Activated naive CD4-positive, alpha-beta T cell treated with anti-CD3 and anti-CD28 coated beads for 36 hours (primary cell): Measurements from ENCODE around the gene CMTR1. TPM values are rescaled to one million over a fixed set of nuclear protein-coding genes. Genes with fewer than 3 reads are reported as not detected.

Source experiments
- CTCF ChIA-PET: fragments of 350-600 bp; sonication (Branson Sonifier 250); formaldehyde crosslinking; loops from one replicate; lab custom pipeline; 2021; ENCODE audit warnings: antibody characterized with exemption; lab: Charles Lee
- DNase-seq: peaks from one replicate; pipeline ENCODE4 v3.0.0-alpha.2; 2020
- H3K27ac Mint-ChIP-seq: one replicate; pipeline ENCODE4 v1.8.0; 2021; ENCODE audit warnings: mild to moderate bottlenecking, mixed read lengths
- H3K27me3 Mint-ChIP-seq: one replicate; pipeline ENCODE4 v1.8.0; 2021; ENCODE audit warnings: low read depth, mixed read lengths
- H3K36me3 Mint-ChIP-seq: one replicate; pipeline ENCODE4 v1.8.0; 2021; ENCODE audit warnings: low read depth, mixed read lengths
- H3K4me1 Mint-ChIP-seq: one replicate; pipeline ENCODE4 v1.8.0; 2021; ENCODE audit warnings: low read depth, mixed read lengths
- H3K4me3 Mint-ChIP-seq: one replicate; pipeline ENCODE4 v1.8.0; 2021; ENCODE audit warnings: mild to moderate bottlenecking, moderate library complexity, mixed read lengths
- H3K9me3 Mint-ChIP-seq: one replicate; pipeline ENCODE4 v1.8.0; 2021; ENCODE audit warnings: mixed read lengths
- intact Hi-C: fragments of 100-400 bp; cut with micrococcal nuclease; formaldehyde crosslinking; loops from one replicate; pipeline ENCODE4 v1.15.1; 2023
- total RNA-seq, 2 experiments: library from RNA; stranded (reverse); gene quantifications; one replicate each; pipeline ENCODE4 v1.2.3, GENCODE V29; 2021

Gene CMTR1
- total RNA-seq, 2 experiments from 2014 or later: 70.9 to 71.3 TPM

DNA sequence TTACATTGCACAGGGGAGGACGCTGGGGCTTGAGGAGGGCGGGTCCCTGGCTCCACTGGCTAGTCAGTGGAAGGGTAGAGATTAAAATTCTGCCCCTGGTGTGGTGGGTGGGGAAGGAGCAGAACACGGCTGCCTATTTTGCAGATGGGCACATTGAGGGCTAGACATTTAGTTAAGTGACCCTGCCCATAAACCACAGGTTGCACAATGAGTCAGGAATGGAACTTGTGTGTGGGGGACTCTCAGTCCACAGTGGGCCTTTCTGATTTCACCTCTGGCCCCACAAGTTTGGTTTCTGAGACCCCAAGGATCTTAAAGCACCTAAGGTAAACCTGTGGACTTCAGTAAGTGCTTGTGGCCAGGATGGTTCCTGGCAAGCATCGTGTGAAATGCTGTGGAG, 88.7 kb downstream of the CMTR1 start:
- H3K4me3 Mint-ChIP-seq: no peak overlapping the region
- peaks cover 64% of the 10 kb centered on the region for H3K4me1 Mint-ChIP-seq
- CTCF ChIA-PET: no interaction called here
- no peak for DNase-seq
- no peaks in the 10 kb centered on the region for H3K36me3 Mint-ChIP-seq
- intact Hi-C loops: no loop called here
- H3K9me3 Mint-ChIP-seq: peaks cover 2% of the 10 kb centered on the region
- H3K27me3 Mint-ChIP-seq: no peaks in the 10 kb centered on the region
- H3K27ac Mint-ChIP-seq: no peak overlapping the region

DNA sequence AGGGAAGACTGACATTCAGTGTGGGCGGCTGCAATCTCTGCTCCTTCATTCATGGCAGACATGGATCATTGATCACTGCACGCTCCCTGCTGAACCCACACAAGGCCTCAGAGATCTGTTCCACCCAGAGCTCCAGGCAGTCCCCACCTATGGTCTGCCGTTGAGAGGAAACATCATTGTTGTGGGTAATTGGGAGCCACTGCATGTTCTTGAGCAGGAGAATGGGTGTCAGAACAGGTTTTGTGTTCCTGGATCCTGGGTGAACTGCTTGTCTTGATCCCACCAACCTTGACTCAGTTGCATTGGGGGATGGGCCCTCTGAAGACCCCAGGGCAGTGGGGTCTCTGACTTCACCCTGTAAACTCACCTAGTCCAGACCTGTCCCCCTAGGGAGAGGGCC, 89.8 kb downstream of the CMTR1 start:
- CTCF ChIA-PET: interaction anchor here (1.2 kb wide), 1 partner anchor 30 kb away, joined by 3 read pairs; no protein-coding TSS in a partner anchor
- H3K9me3 Mint-ChIP-seq: peaks cover 2% of the 10 kb centered on the region
- no peaks in the 10 kb centered on the region for H3K36me3 Mint-ChIP-seq
- intact Hi-C loops: no loop called here
- H3K4me1 Mint-ChIP-seq: peaks cover 58% of the 10 kb centered on the region
- no peak for DNase-seq
- H3K27ac Mint-ChIP-seq: no peak overlapping the region
- H3K27me3 Mint-ChIP-seq: no peaks in the 10 kb centered on the region
- no peak overlapping the region for H3K4me3 Mint-ChIP-seq

DNA sequence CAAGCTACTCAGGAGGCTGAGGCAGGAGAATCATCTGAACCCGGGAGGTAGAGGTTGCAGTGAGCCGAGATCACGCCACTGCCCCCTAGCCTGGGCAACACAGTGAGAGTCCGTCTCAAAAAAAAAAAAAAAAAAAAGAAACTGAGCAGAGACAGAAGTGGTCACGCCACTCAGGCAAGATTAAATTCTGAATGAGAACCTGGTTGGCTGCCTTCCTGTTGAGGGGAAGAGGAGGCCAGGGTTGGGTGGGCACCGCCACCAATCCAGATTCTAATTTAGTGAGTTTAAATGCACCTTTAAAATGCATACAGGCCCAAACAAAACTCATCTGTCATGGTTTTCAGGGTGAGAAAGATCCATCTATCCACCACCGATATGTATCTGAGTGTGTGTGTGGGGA, 90.4 kb downstream of the CMTR1 start:
- CTCF ChIA-PET: interaction anchor here (1.2 kb wide), 1 partner anchor 31 kb away, joined by 3 read pairs; no protein-coding TSS in a partner anchor
- intact Hi-C loops: no loop called here
- H3K4me3 Mint-ChIP-seq: no peak overlapping the region
- no peaks in the 10 kb centered on the region for H3K27me3 Mint-ChIP-seq
- H3K27ac Mint-ChIP-seq: no peak overlapping the region
- H3K4me1 Mint-ChIP-seq: peaks cover 52% of the 10 kb centered on the region
- no peaks in the 10 kb centered on the region for H3K36me3 Mint-ChIP-seq
- DNase-seq: no peak
- peaks cover 2% of the 10 kb centered on the region for H3K9me3 Mint-ChIP-seq

DNA sequence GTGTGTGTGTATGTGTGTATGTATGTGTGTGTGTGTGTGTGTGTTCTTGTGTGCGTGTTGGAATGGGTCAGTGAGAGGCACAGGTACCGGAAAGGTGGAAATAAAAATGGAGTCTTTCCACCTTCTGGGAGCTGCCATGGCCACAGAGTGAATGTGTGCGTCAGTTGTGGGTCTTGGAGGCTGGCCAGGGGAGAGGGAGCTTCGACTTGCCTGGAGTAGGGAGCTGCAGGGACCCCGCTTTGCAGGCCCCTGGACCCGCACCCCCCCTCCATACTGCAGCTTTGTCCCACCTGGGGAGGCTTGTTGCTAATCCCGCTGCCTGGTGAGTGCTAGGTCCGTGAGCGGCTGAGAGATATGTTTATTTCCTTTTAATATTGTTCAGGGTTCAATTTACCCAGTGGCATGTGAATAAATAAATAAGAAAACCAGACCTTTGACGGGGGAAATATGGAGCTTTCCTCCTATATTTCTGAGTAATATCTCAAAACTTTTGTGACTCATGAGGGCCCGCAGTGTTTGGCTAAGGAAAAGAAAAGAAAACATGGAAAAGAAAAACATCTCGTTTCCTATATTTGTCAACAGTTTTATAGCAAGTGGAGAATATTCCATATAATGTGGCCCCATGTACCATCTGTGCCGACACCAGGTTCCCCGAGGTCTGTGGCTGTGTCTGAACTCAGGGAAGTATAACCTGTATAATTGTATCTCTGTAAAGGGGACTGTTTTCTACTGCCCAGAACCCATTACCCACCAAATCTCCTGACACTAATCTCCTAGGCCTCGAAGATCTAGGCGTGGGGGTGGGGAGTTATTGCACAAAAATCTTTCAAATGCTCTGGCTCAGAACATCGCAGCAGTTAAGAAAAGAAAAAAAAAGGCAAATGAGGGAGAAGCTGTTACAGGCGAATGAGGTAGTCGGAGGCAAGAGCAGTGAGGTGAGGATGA, 91.3 kb downstream of the CMTR1 start:
- CTCF ChIA-PET: interaction anchor here (0.6 kb wide), 1 partner anchor 168 kb away, joined by 3 read pairs; no protein-coding TSS in a partner anchor
- intact Hi-C loops: no loop called here
- Mint-ChIP-seq H3K9me3 (peaks cover under 1% of the 10 kb centered on the region), H3K4me1 (peaks cover 43% of the 10 kb centered on the region), H3K27ac (no peak overlapping the region), H3K27me3 (no peaks in the 10 kb centered on the region), H3K36me3 (no peaks in the 10 kb centered on the region), H3K4me3 (no peak overlapping the region)
- no peak for DNase-seq

DNA sequence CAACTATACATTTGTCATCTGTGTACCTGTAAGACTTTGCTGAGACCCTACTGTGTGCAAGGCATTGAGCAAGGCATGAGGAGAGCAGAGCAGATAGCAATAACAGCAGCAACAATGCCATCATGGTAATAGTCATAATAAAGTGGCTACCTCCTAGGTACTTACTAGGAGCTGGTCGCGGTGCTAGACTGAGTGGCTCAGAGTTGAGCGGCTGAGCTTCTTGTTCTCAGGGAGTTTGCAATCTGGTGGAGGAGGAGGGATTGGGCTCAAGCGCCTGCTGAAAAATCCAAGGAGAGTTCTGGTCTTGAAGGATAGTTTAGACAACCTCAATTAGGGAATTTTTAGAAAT, 91.9 kb downstream of the CMTR1 start:
- Mint-ChIP-seq H3K27ac (no peak overlapping the region), H3K9me3 (no peaks in the 10 kb centered on the region), H3K27me3 (no peaks in the 10 kb centered on the region), H3K4me3 (no peak overlapping the region), H3K4me1 (peaks cover 41% of the 10 kb centered on the region), H3K36me3 (no peaks in the 10 kb centered on the region)
- intact Hi-C loops: no loop called here
- CTCF ChIA-PET: no interaction called here
- DNase-seq: no peak

DNA sequence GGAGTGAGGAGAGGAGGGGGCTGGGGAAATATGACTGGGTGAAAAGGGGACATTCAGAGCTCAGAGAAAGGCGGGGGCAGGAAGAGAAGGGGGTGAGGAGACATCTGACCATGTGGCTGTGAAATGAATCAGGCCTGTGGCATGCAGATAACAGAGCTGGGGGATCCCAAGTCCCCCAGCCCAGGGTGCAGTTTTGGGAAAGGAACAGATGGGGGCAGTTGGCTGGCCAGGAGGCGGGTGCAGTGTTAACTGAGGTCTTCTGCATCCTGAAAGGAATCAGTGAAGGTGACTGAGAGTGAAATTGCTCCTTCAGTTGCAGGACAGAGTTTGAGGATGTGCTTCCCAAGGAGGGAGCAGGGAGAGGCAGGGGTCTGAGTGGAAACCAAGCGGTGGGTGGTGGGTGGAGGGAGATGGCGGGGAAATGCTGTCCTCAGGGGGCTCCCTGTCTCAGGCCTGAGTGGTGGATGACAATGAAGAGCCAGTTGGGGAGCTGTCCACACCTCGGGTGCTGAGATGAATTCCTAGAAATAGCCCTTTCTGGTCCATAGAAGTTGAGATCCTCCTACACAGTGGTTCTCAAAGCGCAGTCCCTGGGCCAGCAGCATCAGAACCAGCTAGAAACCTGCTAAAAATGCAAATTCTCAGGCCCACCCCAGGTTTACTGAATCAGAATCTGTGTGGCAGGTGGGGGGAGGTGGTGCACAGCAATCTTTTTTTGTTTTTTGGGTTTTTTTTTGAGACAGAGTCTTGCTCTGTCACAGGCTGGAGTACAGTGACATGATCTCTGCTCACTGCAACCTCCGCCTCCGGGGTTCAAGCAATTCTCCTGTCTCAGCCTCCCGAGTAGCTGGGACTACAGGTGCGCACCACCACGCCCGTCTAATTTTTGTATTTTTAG, 92.7 kb downstream of the CMTR1 start:
- no peaks in the 10 kb centered on the region for H3K36me3 Mint-ChIP-seq
- H3K4me1 Mint-ChIP-seq: peaks cover 37% of the 10 kb centered on the region
- H3K9me3 Mint-ChIP-seq: no peaks in the 10 kb centered on the region
- H3K27ac Mint-ChIP-seq: no peak overlapping the region
- H3K27me3 Mint-ChIP-seq: no peaks in the 10 kb centered on the region
- intact Hi-C loops: no loop called here
- no peak for DNase-seq
- CTCF ChIA-PET: no interaction called here
- H3K4me3 Mint-ChIP-seq: no peak overlapping the region

DNA sequence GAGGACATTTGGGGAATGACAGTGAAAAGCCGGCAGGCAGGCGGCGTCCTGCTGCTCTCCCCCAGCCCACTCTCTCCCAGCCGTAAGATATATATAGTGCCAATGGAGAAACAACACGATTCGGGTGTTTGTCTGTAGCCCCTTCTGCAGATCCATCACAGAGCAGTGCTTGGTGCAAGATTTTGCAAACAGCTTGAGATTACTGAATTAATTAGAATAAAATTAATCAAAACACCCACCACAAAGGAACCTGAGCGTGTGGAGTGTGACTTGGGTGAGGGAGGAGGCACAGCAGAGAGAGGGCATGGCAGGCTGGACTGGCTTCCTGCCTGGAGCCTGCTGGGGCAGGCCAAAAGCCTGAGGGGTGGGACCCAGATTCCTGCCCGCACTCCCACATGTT, 95.5 kb downstream of the CMTR1 start:
- Mint-ChIP-seq H3K27ac (no peak overlapping the region), H3K4me1 (peaks cover 19% of the 10 kb centered on the region), H3K36me3 (no peaks in the 10 kb centered on the region), H3K9me3 (no peaks in the 10 kb centered on the region), H3K4me3 (no peak overlapping the region), H3K27me3 (no peaks in the 10 kb centered on the region)
- no peak for DNase-seq
- CTCF ChIA-PET: interaction anchor here (2.9 kb wide), 1 partner anchor 38 kb away, joined by 15 read pairs; no protein-coding TSS in a partner anchor
- intact Hi-C loops: no loop called here

DNA sequence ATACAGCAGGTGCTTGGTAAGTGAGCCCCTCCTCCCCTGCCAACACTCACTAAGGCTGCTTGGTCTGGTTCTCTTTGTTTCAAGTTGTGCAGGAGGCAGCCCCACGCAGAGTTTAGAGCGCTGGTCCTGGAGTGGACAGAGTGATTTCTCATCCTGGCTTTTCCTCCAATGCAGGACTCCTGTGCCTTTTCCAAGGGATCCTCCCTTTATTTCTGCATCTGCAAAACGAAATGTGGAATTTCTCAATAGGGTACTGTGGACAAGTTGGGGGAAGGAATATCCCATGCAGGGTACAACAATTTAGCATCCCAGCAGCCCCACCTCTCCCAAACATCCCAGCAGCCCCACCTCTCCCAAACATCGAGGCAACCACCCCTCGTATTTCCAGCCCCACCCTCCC, 97.3 kb downstream of the CMTR1 start:
- peaks cover 15% of the 10 kb centered on the region for H3K4me1 Mint-ChIP-seq
- no peak for DNase-seq
- no peak overlapping the region for H3K27ac Mint-ChIP-seq
- intact Hi-C loops: no loop called here
- H3K4me3 Mint-ChIP-seq: no peak overlapping the region
- H3K9me3 Mint-ChIP-seq: no peaks in the 10 kb centered on the region
- H3K27me3 Mint-ChIP-seq: no peaks in the 10 kb centered on the region
- CTCF ChIA-PET: interaction anchor here (2.9 kb wide), 1 partner anchor 36 kb away, joined by 15 read pairs; no protein-coding TSS in a partner anchor
- no peaks in the 10 kb centered on the region for H3K36me3 Mint-ChIP-seq

DNA sequence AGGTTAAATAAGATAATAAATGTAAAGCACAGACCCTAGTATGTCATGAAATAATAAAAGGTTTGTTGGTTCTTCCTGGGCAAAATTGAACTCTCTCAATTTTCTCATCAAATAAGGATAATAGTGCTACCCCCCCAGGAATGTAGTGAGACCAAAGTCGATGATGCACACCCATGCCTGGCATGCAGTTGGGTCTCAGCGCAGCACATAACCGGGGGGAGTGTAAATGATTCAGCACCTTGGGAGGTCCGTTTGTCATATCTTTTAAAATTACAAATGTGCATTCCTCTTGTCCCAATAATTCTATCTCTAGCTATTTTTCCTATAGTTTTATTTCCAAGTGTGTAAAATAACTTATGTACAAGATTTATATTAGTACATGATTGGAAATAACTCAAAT, 98.0 kb downstream of the CMTR1 start:
- intact Hi-C loops: no loop called here
- CTCF ChIA-PET: interaction anchor here (0.6 to 2.9 kb wide), 3 partner anchors 12 to 35 kb away, joined by 3 to 15 read pairs (median 3); no protein-coding TSS in a partner anchor
- no peaks in the 10 kb centered on the region for H3K36me3 Mint-ChIP-seq
- no peak overlapping the region for H3K27ac Mint-ChIP-seq
- no peaks in the 10 kb centered on the region for H3K9me3 Mint-ChIP-seq
- H3K4me3 Mint-ChIP-seq: no peak overlapping the region
- H3K4me1 Mint-ChIP-seq: peaks cover 15% of the 10 kb centered on the region
- no peak for DNase-seq
- no peaks in the 10 kb centered on the region for H3K27me3 Mint-ChIP-seq

Other genes with a start within 250 kb of the CMTR1 start
- gene TBC1D22B, start 175.4 kb upstream of the CMTR1 start, total RNA-seq: 10 to 100 TPM; 13.4 to 15.1 TPM
- gene TMEM217, start 175.1 kb upstream of the CMTR1 start, total RNA-seq: under 1 TPM; 0.81 to 0.95 TPM
- 10 to 100 TPM; 18.6 to 19.4 TPM for gene RNF8, start 79.2 kb upstream of the CMTR1 start, total RNA-seq
- gene CCDC167, start 66.7 kb downstream of the CMTR1 start, total RNA-seq: 10 to 100 TPM; 53.4 to 57.1 TPM